ENCODE measurements around the gene SPATA31D1. TPM values are rescaled to one million over a fixed set of nuclear protein-coding genes. Genes with fewer than 3 reads are reported as not detected.

SPATA31D1 gene
- total RNA-seq, 1 donor from 2014 or later = not detected

Other genes starting within 250 kb of the SPATA31D1 start
- not detected for gene SPATA31D4, start 60.3 kb upstream of the SPATA31D1 start, total RNA-seq
- gene SPATA31D3, start 45.3 kb upstream of the SPATA31D1 start, total RNA-seq = not detected